Measurements from ENCODE around the gene ACACA.

ACACA gene

DNA sequence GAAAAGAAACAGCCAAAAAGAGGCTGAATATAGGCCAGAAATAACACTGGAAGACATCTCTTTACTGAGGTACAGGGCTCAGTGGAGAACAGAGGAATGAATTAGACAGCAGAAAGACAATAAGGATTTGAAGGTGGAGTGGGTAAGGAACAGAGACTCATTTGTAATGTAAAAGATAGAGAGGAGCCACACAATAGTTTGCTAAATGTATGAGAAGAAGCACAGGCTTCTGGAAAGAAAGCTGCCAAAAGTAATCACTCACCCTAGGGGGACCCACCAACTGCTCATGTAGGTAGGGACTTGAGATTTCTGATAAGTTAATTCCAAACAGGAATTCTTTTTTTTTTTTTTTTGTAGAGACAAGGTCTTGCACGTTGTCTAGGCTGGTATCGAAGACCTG, 271.1 kb downstream of the ACACA start:
- Histone ChIP-seq H3K9me3 (ENCODE audit: control insufficient read depth in 2 of 2, low read length in 2 of 2) (no peaks in the 10 kb centered on the region), H3K4me1 (ENCODE audit: control insufficient read depth, insufficient read depth, low read length) (no peaks in the 10 kb centered on the region), H3K4me3 (ENCODE audit: low read length in 2 of 2) (no peak overlapping the region), H3K27me3 (ENCODE audit: control insufficient read depth in 1 of 2, insufficient read depth in 2 of 2, low read length in 2 of 2) (no peaks in the 10 kb centered on the region), H3K36me3 (ENCODE audit: control insufficient read depth in 2 of 2, insufficient read depth in 2 of 2, low read length in 2 of 2) (no peaks in the 10 kb centered on the region), H3K27ac (ENCODE audit: low read length) (no peak overlapping the region), H3K9ac (ENCODE audit: low read length in 2 of 2) (no peak overlapping the region)

DNA sequence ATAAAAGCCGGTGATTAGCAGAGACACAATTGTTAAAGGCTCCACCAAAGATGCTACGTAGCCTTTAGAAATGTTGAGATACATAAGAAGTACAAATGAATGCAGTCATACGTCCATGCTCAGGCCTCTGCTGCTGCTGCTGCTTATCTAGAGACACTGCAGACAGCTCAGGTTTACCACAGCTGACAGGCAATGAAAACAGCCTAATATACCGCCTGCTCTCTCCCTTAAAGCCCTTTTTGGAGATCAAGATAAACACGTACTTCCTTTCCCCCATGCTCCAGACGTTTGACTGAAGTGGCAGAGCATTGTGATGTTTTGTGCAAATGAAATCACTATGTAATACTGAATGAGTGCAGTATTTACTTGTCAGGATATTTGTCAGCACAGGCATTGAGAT, 272.6 kb downstream of the ACACA start:
- Histone ChIP-seq H3K9ac (ENCODE audit: low read length in 2 of 2) (no peak overlapping the region), H3K4me1 (ENCODE audit: control insufficient read depth, insufficient read depth, low read length) (no peaks in the 10 kb centered on the region), H3K9me3 (ENCODE audit: control insufficient read depth in 2 of 2, low read length in 2 of 2) (no peaks in the 10 kb centered on the region), H3K4me3 (ENCODE audit: low read length in 2 of 2) (no peak overlapping the region), H3K36me3 (ENCODE audit: control insufficient read depth in 2 of 2, insufficient read depth in 2 of 2, low read length in 2 of 2) (peaks cover 4 to 5% of the 10 kb centered on the region in 2 donors), H3K27ac (ENCODE audit: low read length) (no peak overlapping the region), H3K27me3 (ENCODE audit: control insufficient read depth in 1 of 2, insufficient read depth in 2 of 2, low read length in 2 of 2) (no peaks in the 10 kb centered on the region)

DNA sequence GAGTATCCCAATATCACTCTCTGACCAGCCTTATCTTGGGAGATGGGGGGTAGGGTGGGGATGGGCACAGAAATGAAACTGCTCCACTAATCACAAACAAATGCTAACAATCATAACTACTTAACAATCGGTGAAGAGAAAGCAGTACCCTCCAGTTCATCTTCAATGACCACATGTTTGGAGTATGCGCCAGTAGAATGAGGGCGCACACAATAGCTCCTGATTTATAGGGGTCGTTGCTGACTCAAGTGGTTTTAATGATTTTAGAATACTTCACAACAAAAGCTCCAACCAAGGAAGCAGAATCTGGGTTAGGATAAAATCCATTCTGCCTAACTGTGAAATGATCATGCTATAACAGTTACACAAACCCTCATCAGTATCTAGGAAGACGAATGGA, 273.5 kb downstream of the ACACA start:
- Histone ChIP-seq H3K27me3 (ENCODE audit: control insufficient read depth in 1 of 2, insufficient read depth in 2 of 2, low read length in 2 of 2) (no peaks in the 10 kb centered on the region), H3K36me3 (ENCODE audit: control insufficient read depth in 2 of 2, insufficient read depth in 2 of 2, low read length in 2 of 2) (peaks cover 9 to 10% of the 10 kb centered on the region in 2 donors), H3K4me3 (ENCODE audit: low read length in 2 of 2) (no peak overlapping the region), H3K27ac (ENCODE audit: low read length) (no peak overlapping the region), H3K4me1 (ENCODE audit: control insufficient read depth, insufficient read depth, low read length) (no peaks in the 10 kb centered on the region), H3K9ac (ENCODE audit: low read length in 2 of 2) (no peak overlapping the region), H3K9me3 (ENCODE audit: control insufficient read depth in 2 of 2, low read length in 2 of 2) (no peaks in the 10 kb centered on the region)

DNA sequence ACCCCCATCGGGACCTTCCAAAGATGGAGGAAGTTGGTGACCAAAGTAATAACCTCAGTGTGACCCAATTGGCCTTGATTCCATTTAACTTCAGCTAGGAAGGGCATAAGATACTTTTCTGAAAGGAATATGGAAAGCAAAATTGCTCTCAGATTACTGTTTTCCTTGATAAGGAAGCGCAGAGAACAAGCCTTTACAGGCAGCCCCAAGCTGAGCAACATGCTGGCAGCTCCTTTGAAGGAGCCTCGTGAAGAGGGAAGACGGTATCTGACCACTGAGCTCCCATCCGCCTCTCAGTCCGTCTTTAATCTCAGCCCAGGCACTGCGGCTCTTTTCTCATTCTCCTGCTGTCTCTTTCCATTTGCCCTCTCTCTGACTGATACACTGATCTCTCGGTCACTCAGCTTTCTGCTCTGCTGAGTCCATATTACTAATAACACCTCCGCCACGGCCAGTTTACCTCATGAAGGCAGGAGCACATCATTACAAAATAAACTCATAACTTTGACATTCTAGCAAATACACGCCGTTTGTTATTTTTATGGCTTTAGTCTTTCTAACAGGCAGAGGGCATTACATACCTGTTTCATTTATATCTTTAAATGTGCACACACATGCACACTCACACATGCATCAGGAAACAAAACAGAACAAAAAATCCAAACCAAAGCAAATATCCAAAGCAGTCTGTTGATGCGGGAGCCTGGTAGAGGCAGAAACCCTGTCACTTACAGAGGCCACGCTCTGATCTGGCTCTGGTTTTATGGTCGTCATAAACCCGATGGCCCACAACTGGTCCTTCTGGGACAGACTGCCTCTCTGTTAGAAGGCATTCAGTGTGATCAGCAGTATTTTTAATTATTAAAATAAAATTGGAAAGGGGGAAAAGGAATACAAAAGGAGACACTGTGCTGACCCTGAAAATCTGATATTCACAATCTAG, 274.7 kb downstream of the ACACA start:
- H3K9ac ChIP-seq (ENCODE audit: low read length in 2 of 2): no peak overlapping the region

DNA sequence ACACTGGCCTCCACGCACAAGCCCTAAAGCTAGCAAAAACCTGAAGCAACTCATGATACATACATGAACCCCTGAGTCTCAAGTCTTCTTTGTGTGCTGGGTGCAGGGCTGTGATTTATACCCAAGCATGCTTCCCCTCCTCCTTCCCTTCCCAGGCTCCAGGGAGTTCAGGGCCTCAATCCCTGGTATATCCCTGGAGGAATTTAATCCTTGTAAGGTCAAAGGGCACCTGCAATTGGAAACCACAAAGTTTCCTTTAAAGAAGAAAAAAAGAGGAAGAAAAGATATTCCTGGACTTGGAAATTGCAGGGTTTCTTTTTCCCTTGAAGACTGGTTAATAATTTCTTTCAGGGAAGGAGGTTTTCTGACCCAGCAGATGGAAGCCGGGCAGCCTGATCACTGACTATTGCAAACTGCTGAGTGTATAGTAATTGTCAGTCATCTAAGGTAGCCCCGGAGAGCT, 275.6 kb downstream of the ACACA start:
- Histone ChIP-seq H3K27me3 (ENCODE audit: control insufficient read depth in 1 of 2, insufficient read depth in 2 of 2, low read length in 2 of 2) (no peaks in the 10 kb centered on the region), H3K4me1 (ENCODE audit: control insufficient read depth, insufficient read depth, low read length) (no peaks in the 10 kb centered on the region), H3K9ac (ENCODE audit: low read length in 2 of 2) (no peak overlapping the region), H3K4me3 (ENCODE audit: low read length in 2 of 2) (no peak overlapping the region), H3K9me3 (ENCODE audit: control insufficient read depth in 2 of 2, low read length in 2 of 2) (no peaks in the 10 kb centered on the region), H3K27ac (ENCODE audit: low read length) (no peak overlapping the region), H3K36me3 (ENCODE audit: control insufficient read depth in 2 of 2, insufficient read depth in 2 of 2, low read length in 2 of 2) (peaks cover 9 to 12% of the 10 kb centered on the region in 2 donors)

More for the DNA sequence above, 274.7 kb downstream of the ACACA start:
- no peak overlapping the region for H3K4me3 ChIP-seq (ENCODE audit: low read length in 2 of 2)
- peaks cover 9 to 10% of the 10 kb centered on the region in 2 donors for H3K36me3 ChIP-seq (ENCODE audit: control insufficient read depth in 2 of 2, insufficient read depth in 2 of 2, low read length in 2 of 2)
- no peaks in the 10 kb centered on the region for H3K9me3 ChIP-seq (ENCODE audit: control insufficient read depth in 2 of 2, low read length in 2 of 2)
- no peaks in the 10 kb centered on the region for H3K27me3 ChIP-seq (ENCODE audit: control insufficient read depth in 1 of 2, insufficient read depth in 2 of 2, low read length in 2 of 2)
- no peak overlapping the region for H3K27ac ChIP-seq (ENCODE audit: low read length)
- H3K4me1 ChIP-seq (ENCODE audit: control insufficient read depth, insufficient read depth, low read length): no peaks in the 10 kb centered on the region

GRCh38 chr17:37124821-37125173, 281.8 kb downstream of the ACACA start:
- H3K9ac ChIP-seq (ENCODE audit: low read length in 2 of 2): no peak overlapping the region
- H3K27me3 ChIP-seq (ENCODE audit: control insufficient read depth in 1 of 2, insufficient read depth in 2 of 2, low read length in 2 of 2): no peaks in the 10 kb centered on the region
- H3K36me3 ChIP-seq (ENCODE audit: control insufficient read depth in 2 of 2, insufficient read depth in 2 of 2, low read length in 2 of 2): peaks cover 9 to 20% of the 10 kb centered on the region in 2 donors
- H3K4me3 ChIP-seq (ENCODE audit: low read length in 2 of 2): no peak overlapping the region
- H3K27ac ChIP-seq (ENCODE audit: low read length): no peak overlapping the region
- H3K9me3 ChIP-seq (ENCODE audit: control insufficient read depth in 2 of 2, low read length in 2 of 2): no peaks in the 10 kb centered on the region
- H3K4me1 ChIP-seq (ENCODE audit: control insufficient read depth, insufficient read depth, low read length): no peaks in the 10 kb centered on the region

DNA sequence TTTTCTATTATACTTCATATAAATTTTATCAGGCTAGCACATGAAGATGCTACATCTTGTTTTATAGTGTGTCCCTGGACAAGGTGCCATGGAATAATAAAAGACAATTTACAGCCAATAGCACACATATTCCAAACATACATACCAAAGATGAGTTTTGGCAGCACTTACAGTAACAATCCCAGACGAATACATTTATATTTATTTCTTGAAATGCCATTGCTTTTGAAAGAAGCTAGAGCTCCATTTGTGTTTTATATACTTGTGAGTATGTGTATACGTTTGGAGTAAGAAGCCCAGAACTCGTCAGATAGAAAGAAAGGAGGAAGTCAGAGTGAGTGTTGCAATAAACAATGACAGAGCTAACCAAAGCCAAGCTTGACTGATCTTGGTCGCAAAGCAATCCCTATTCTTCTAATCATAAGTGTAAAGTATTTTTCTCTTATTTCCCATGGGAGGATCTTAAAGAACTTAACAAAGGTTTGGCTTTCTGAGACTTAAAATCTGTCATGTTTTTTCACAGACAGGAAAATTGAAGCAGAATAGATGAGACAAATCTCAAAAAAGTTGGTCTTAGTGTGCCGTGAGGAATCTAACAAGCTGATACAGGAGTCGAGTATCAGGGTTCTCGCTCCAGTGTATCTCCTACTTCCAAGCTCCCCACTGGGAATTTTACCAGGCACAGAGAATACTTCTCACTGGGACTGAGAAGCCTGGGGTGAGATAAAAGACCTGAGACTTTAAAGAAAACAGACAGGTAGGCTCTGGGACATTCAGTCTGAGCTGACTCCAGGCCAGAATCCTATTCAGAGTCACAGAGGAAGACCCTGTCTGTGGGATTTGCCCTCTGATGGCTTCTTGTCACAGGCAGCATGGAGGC, 282.5 kb downstream of the ACACA start:
- no peaks in the 10 kb centered on the region for H3K9me3 ChIP-seq (ENCODE audit: control insufficient read depth in 2 of 2, low read length in 2 of 2)
- peaks cover 6 to 16% of the 10 kb centered on the region in 2 donors for H3K36me3 ChIP-seq (ENCODE audit: control insufficient read depth in 2 of 2, insufficient read depth in 2 of 2, low read length in 2 of 2)
- no peaks in the 10 kb centered on the region for H3K4me1 ChIP-seq (ENCODE audit: control insufficient read depth, insufficient read depth, low read length)
- H3K27ac ChIP-seq (ENCODE audit: low read length): no peak overlapping the region
- no peak overlapping the region for H3K4me3 ChIP-seq (ENCODE audit: low read length in 2 of 2)
- H3K27me3 ChIP-seq (ENCODE audit: control insufficient read depth in 1 of 2, insufficient read depth in 2 of 2, low read length in 2 of 2): no peaks in the 10 kb centered on the region
- H3K9ac ChIP-seq (ENCODE audit: low read length in 2 of 2): no peak overlapping the region

- H3K4me1 ChIP-seq (ENCODE audit: control insufficient read depth, insufficient read depth, low read length): no peaks in the 10 kb centered on the region
- no peaks in the 10 kb centered on the region for H3K27me3 ChIP-seq (ENCODE audit: control insufficient read depth in 1 of 2, insufficient read depth in 2 of 2, low read length in 2 of 2)
- H3K9me3 ChIP-seq (ENCODE audit: control insufficient read depth in 2 of 2, low read length in 2 of 2): no peaks in the 10 kb centered on the region
- no peak overlapping the region for H3K4me3 ChIP-seq (ENCODE audit: low read length in 2 of 2)
- H3K9ac ChIP-seq (ENCODE audit: low read length in 2 of 2): no peak overlapping the region
- no peak overlapping the region for H3K27ac ChIP-seq (ENCODE audit: low read length)
- H3K36me3 ChIP-seq (ENCODE audit: control insufficient read depth in 2 of 2, insufficient read depth in 2 of 2, low read length in 2 of 2): peaks cover 0 to 11% of the 10 kb centered on the region in 2 donors
These were observed 283.2 kb downstream of the ACACA start for GRCh38 chr17:37123386-37123785.

- H3K9me3 ChIP-seq (ENCODE audit: control insufficient read depth in 2 of 2, low read length in 2 of 2): no peaks in the 10 kb centered on the region
- H3K27me3 ChIP-seq (ENCODE audit: control insufficient read depth in 1 of 2, insufficient read depth in 2 of 2, low read length in 2 of 2): no peaks in the 10 kb centered on the region
- H3K4me3 ChIP-seq (ENCODE audit: low read length in 2 of 2): no peak overlapping the region
- no peaks in the 10 kb centered on the region for H3K4me1 ChIP-seq (ENCODE audit: control insufficient read depth, insufficient read depth, low read length)
- H3K36me3 ChIP-seq (ENCODE audit: control insufficient read depth in 2 of 2, insufficient read depth in 2 of 2, low read length in 2 of 2): peaks cover 0 to 9% of the 10 kb centered on the region in 2 donors
- no peak overlapping the region for H3K9ac ChIP-seq (ENCODE audit: low read length in 2 of 2)
- no peak overlapping the region for H3K27ac ChIP-seq (ENCODE audit: low read length)
These were observed 285.0 kb downstream of the ACACA start for GRCh38 chr17:37121616-37122015.

- peaks cover 0 to 6% of the 10 kb centered on the region in 2 donors for H3K36me3 ChIP-seq (ENCODE audit: control insufficient read depth in 2 of 2, insufficient read depth in 2 of 2, low read length in 2 of 2)
- H3K4me3 ChIP-seq (ENCODE audit: low read length in 2 of 2): no peak overlapping the region
- H3K27ac ChIP-seq (ENCODE audit: low read length): no peak overlapping the region
- no peaks in the 10 kb centered on the region for H3K27me3 ChIP-seq (ENCODE audit: control insufficient read depth in 1 of 2, insufficient read depth in 2 of 2, low read length in 2 of 2)
- H3K4me1 ChIP-seq (ENCODE audit: control insufficient read depth, insufficient read depth, low read length): no peaks in the 10 kb centered on the region
- no peak overlapping the region for H3K9ac ChIP-seq (ENCODE audit: low read length in 2 of 2)
- no peaks in the 10 kb centered on the region for H3K9me3 ChIP-seq (ENCODE audit: control insufficient read depth in 2 of 2, low read length in 2 of 2)
These were observed 288.1 kb downstream of the ACACA start for GRCh38 chr17:37118366-37119137.
